Activated CD4-positive, alpha-beta T cell treated with anti-CD3 and anti-CD28 coated beads, Interleukin-2, Interleukin-6, amounts not matched to agents 100 ng/mL and 50 ng/mL, durations not matched to agents 16 hours and 8 hours (primary cell): ENCODE measurements around the gene CD276.

Source experiments
- DNase-seq: peaks from one replicate; pipeline ENCODE4 v3.0.0-alpha.2; 2020

Gene CD276

DNA sequence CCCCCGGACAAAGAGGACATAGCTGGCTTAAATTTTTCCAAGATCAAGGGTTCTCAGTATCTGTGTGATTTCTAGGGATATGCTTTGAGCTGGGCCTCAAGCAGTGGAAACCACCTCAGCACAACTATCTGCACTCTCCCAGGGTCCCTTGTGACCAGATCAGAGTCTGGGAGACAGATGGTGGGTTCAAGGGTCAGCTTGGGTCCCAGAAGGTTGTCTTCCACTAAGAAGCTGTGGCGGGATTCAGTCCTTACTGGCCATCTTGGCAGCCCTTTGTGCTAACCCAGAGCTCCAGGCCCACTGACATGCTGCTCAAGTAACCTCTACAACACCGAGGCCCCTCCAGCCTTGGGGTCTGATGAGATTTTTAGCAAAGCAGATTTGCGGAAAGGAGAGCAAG lies 66.3 kb downstream of the CD276 start:
- DNase-seq = no peak

DNA sequence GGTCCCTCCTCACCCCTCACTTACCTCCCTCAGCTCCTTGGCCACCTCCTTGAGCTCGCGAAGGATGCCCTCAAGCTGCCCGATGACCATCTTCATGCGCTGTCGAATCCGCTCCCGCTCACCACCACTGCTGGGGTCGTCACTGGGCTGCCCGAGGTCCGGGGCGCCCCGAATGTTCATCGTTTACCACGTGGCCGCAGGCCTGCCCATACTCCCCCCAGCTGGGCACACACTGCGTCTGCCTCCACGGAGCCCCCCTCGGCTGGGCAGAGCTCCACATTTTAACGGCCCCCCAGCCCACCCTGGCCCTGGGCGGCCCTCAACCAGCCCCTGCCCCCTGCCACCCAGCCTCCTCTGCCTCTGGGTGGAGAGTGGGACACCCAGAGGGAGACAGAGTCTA lies 66.8 kb downstream of the CD276 start:
- no peak for DNase-seq

DNA sequence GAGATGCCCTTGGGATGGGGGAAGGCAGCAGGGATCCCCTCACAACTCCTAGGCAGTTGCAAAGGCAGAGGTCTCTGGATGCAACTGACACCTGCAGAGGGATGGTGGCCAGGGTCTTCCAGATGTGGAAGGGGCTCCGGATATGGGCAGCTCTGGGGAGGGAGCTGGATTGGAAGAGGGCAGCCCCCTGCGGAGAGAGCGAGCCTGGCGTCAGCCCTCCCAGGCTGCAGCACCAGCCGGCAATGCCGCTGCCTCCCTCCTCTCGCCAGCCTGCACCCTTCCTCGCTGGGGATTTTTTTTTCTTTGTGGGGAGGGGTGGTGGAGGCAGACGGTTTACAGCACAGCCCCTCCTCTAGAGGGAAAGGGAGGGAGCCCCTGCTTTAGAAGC lies 67.3 kb downstream of the CD276 start:
- no peak for DNase-seq

DNA sequence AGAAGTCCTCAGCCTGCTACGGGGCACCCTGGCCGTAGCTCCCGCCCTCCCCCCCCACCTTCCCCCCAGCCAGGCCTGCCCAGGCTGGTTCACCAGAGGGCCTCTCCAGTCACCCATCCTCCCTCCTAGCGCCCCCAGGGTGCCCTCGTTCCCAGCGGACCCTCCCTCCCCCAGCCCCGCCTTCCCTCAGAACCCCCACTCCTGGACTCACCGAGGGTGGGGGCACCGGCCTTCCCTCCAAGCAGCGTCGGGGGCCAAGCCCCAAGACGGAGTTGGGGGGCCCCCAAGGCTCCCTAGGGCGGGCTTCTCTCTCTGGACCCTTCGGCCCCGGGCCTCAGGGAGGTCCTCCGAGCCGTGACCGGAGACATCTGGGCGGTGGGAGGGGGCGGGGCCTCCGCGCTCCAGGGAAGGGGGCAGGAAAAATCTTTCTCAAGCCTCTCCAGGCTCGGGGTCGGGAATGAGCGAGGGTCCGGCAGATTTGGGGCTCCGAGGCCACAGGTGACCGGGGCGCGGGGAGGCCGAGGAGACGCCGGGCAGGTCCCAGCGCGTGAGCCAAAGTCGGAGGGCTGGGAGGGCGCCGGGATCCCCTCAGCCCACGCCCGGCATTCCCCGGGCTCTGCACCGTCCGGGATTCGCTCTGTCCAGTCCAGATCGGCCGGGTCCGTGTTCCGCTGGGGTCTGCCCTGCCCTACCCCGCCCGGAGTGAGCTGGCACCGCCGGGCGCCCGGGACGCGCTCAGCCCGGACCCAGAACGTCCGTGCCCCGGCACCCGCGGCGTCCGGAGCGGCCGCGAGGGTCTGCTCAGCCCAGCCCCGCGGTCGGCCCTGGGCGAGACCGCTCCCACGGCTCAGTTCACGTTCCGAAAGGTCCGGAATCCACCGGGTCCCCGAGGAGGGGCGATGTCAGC lies 68.0 kb downstream of the CD276 start:
- DNase-seq = no peak

DNA sequence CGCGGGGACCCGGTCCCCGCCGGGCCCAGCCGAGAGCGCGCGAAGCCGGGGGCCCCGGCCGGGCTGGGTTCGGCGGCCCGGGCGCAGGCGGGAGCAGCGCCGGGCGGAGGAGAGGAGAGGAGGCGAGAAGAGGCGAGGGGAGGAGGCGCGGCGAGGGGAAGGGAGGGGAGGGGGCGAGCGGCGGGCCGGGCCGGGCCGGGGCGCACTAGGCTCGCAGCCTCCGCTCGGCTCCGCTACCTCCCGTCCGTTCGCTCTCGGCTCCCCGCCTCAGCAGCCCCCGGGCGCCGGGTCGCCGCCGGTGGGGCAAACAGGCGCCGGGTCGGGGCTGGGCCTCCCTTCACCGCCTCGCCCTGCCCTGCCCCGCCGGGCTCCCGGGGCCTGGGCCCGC lies 68.6 kb downstream of the CD276 start:
- no peak for DNase-seq

DNA sequence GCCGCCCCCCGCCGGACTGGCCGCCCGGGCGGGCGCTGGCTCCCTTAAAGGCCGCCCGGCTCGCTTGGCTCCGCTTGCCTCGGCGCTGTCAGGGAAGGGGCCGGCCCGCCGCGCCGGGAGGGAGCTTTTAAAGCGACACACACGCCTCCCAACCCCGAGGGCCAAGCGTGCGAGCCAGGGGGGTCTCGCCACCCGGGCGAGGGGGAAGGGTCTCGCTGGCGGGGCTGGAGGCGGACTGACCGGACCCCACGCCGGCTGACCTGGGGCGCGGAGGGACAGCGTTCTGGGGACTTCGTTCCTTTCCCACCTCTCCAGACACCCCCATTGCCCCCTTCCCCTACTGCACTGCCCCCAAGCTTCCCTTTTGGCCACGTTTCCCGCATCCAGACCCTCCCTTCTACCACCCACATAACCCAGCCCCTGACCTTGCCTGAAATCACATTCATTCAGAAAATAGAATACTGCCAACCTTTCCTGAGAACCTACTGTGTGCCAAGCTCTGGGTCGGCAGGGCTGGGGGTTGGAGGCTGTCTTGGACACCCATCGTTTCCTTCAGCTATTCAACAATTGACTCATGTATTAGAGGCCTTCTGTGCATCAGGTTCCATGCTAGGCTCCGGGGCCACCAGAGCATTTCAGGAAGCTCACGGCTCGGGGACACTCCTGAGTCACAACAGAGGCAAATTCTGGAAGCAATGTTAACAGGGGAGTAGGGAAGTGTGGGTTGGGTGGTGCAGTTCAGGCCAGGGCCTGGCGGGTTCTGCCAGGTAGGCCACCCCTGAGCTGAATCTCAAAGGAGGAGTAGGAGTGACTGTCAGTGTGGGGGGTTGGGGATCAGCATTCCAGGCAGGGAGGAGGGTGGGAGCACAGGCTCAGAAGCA lies 69.3 kb downstream of the CD276 start, which contains the start of gene INSYN1:
Gene INSYN1 (minus strand): TSS at position 102 of the 881 bp plus-strand sequence. CDS start 2,221 bp downstream, outside the sequence.
- no peak for DNase-seq

DNA sequence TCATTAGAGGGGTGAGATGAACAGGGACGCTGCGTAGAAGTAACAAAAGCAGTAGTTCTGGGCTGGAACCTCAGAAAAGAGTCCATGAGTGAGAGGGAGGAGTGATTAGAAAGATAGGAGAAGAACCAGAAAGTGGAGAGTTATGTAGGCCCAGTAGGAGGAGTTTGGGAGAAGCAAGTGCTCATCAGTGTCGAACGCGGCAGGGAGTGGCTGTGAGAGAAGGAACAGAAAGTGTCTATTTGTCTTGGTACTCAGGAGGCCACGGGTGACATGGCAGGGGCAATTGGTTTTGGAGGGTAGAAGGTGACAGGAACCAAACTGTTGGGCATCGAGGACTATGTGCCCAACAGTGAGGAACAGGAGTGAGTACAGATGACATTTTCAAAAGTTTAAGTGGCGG lies 70.3 kb downstream of the CD276 start:
- no peak for DNase-seq

DNA sequence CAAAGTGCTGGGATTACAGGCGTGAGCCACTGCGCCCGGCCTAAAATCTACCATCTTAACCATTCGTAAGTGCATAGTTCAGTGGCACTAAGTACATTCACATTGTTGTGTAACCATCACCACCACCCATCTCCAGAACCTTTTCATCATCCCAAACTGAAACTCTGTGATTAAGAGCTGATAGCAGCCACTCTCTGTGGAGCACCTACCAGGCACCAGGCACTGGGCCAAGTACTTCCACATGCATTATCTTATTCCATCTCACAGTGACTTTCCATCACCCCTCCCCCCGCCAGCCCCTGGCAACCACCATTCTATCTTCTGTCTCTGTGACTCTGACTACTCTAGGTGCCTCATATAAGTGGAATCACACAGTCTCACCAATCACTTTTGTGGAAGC lies 71.3 kb downstream of the CD276 start:
- DNase-seq = no peak

DNA sequence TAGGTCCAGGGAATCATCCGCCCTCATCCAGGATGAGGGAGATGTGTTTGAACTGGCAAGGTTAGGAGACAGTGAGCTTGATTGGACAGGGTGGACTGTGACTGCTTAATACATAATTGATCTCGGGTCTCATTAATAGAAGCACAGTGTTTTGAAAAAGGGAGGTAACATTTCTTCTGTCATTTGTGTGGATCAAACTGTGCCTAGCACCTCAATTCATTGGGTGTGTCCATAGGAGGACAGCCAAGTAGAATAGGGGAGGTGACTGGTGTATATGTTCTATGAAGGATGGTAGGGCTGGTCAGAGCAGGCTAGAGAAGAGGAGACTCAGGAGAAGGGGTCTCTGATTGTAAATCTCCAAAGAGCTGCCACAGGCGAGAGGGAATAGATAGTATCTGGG lies 71.8 kb downstream of the CD276 start:
- no peak for DNase-seq

DNA sequence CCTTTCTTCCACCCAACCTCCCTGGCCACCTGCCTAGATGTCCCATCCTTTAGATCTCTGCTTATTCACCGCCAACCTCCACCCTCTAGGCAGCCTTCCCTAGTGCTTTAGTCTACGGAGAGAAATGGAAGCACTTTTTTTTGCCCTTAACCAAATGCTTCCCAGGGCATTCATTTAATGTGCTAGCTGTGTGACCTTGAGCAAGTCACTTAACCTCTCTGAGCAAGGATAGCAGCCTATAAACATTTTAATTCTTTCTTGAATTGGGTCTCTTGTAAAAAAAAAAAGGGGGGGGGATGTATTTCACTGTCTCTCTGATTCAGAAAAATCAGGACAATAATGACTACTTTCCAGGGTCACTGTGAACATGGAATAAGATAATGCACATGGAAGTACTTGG lies 72.2 kb downstream of the CD276 start:
- no peak for DNase-seq

DNA sequence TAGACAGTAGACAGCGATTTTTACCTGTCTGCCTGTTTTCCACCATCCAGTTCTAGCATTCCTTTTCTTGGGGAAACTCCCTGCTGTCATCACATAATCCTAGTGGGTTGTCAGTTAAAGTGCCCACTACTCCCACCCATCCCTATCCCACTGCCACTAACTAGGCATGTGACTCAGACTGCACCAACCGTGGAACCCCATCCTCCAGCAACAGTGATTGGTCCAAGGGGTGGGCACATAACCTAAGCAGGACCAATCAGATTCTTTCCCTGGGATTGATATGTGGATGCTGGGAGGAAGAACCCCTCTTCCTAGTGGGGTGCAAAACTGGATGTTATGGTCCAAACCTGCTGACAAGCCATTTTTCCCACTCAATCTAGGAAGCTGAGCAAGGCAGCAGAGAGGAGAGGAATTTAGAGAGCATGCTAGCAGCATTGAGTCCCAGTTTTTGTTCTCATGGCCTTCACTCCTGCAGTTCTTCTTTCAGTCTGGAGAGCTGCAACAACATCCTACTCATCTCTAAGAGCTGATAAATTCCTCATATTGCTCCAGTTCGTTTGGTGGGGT lies 72.8 kb downstream of the CD276 start:
- no peak for DNase-seq

DNA sequence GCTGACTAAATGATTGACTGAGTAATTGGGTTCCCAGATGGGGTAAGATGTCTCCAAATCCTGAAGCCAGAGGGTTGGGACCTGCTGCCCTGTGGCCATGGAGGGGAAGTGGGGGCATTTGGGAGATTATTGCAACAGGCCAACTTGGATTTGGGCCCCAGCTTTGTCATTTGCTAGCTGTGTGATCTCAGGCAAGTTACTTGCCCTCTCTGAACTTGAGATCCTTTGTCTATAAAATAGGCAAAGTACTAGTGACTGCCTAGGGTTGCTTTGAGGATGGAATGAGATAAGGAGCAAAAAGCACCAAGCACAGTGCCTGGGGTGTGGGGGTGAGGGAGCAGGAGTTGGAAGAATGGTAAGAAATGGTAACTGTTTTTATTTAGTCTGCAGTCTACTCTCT lies 73.4 kb downstream of the CD276 start:
- DNase-seq = no peak

DNA sequence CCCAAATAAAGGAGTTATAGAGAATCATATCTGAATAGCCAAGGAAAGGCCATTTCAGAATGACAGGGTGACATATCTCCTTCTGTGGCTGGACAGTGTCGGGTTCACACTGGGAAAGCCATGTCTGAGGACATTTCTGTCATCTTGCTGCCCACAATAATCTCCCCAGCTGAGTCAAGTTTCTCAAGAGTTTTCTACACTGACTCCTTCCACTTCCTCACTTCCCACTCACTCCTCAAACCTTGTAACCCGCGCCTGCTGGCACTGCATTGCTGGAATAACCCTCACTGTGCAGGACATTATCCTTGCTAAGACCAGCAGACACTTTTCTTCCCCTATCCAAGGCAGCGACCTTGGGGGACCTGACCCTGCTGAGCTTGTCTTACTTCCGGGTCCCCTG lies 74.3 kb downstream of the CD276 start:
- DNase-seq = no peak

DNA sequence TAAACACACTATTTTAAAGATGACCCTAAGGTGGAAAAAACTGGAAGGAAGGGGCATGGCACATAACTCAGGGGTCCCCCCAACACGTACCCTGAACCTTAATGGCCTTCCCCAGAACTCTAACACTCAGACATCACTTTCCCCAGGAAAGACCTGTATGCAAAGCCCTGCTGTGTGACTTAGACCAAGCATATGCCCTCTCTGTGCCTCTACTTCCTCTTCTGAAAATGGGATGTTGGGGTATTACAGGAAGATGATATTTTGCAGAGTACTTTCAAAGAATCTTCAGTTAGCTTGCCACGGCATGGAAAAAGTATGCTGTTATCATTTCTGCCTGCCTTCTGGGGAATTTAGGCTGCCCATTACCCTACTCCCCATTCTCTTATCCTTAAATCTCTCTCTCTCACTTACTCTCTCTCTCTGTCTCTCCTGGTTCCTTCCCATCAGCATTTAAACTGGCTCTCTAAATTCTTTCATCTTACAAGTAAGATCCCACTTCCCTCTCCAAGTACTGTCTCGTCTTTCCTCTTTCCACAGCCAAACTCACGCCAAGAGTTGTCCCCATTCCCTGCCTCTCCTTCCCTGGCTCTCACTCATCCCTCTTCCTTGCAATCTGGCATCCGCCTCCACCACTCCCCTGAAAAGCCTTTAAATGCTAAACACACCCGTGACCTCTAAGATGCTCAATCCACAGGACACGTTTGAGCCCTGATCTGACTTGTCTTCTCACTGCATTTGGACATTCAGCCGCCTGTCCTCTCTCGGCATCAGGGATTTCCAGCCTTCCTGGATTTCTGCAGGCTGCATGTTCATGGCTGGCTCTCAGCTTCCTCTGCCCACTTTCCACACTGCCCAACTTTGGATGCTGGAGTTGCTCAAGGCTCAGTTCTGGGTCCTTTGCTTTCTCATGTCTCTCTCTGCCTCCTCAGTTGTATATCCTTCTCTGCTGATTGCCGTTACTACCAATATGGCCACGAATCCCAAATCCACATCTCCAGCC lies 76.4 kb downstream of the CD276 start:
- DNase-seq = no peak

DNA sequence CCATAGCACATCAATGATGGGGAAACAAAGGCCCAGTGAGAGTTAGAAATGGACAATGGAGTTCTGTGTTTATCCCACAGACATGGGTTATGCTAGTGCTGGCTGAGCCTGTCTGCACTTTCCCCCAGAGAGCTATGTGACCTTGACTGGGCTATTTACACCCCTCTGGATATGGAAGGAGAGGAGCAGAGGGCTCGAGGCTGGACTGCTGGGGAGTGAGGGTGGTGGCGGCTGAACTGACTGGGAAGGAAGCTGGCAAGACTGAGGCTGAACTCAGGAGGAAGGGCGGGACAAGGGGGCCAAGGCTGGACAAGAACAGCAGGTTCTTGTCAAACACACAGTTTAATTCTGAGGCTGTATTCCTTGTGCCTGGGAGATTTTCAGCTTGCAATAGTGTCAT lies 79.7 kb downstream of the CD276 start:
- DNase-seq = no peak
